ENCODE data around the gene CEBPZOS.

The CEBPZOS gene

DNA sequence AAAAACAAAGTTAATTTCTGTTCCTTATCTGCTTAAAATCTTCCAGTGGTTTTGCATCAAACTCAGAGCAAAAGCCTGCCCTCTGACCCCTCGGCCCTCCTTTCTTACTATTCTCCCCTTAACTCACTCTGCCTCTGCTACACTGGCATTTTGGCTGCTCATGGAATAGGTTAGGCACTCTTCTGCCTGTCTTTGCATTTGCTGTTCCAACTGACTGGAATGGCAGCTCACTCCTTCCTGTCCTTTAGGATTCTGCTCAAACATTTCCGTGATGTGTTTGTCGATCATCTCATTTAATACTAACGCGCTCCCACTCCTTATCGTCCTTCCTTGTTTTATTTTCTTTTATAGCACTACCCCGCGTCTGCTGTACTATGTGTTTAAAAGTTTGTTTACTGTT is 34.3 kb downstream of the CEBPZOS start:
- TF ChIP-seq RARB (CRISPR knock-in tag; IDR thresholded peaks at IDR 0.05) (no peak), ISL1 (CRISPR knock-in tag; IDR thresholded peaks at IDR 0.05) (no peak)
- ATAC-seq, result peak; percentile 27

DNA sequence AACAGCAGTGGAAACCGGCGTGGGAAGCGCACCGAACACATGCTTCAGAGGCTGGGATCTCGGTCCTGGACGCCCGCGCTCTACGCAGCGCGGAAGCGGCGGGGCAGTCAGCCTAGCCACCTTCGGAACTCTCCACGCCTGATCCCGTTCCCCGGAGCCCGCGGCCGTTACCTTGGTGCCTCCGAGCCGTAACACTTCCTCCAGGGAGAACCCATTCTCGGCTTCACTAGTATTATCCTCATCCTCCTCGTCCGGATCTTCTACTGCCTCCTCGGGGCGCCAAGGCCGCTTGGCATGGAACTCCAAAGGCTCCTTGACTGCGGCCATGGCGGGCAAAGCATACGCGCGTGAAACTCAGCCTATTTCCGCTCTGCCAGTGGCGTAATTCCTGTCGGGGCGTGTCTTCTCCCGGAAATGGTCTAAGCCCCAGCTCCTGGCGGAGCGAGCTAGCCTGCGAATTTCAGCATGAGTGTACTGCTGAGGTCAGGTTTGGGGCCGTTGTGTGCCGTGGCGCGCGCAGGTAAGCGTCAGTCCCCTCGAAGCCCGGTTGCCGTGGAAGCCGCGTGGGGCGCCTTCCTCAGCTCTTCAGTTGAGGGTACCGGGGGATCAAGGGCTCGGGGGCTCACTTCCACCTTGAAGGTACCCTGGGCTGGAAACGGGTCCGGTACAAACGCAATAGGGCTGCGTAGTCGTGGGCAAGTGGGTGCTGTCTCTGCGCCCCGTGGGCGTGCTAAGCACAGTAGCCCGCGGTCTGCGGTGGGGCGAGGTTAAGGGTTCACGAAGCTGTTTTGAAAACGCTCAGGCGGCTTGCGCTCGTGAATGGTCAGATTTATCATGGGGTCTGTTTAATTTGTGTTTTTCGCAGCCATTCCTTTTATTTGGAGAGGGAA is 35.2 kb downstream of the CEBPZOS start, which contains the start of the genes CEBPZ and NDUFAF7:
TSS of gene CEBPZ (minus strand) at position 356 of the 890 bp plus-strand sequence. CDS start at position 327, 29 bp downstream.
TSS of gene NDUFAF7 (plus strand) at position 418 of the 890 bp plus-strand sequence. CDS start at position 466, 48 bp downstream.
- TF ChIP-seq PPARA (CRISPR knock-in tag; IDR thresholded peaks at IDR 0.05; ENCODE audit: borderline replicate concordance), result 0 out of 2 replicates have a peak, but pooled peaks have one; percentile 26
- 0 out of 2 replicates have a peak, but pooled peaks have one; percentile 59 for TF ChIP-seq ZNF70 (CRISPR knock-in tag; IDR thresholded peaks at IDR 0.05)
- TF ChIP-seq OSR1 (CRISPR knock-in tag; IDR thresholded peaks at IDR 0.05), result no peak
- no peak for TF ChIP-seq CSDC2 (CRISPR knock-in tag; IDR thresholded peaks at IDR 0.05)
- TF ChIP-seq SNAI2 (CRISPR knock-in tag; IDR thresholded peaks at IDR 0.05), result no peak
- no peak for TF ChIP-seq ZC3H10 (CRISPR knock-in tag; IDR thresholded peaks at IDR 0.05)
- 0 out of 2 replicates have a peak, but pooled peaks have one; percentile 16 for TF ChIP-seq ZFP30 (CRISPR knock-in tag; IDR thresholded peaks at IDR 0.05)
- TF ChIP-seq, protein P1, sequence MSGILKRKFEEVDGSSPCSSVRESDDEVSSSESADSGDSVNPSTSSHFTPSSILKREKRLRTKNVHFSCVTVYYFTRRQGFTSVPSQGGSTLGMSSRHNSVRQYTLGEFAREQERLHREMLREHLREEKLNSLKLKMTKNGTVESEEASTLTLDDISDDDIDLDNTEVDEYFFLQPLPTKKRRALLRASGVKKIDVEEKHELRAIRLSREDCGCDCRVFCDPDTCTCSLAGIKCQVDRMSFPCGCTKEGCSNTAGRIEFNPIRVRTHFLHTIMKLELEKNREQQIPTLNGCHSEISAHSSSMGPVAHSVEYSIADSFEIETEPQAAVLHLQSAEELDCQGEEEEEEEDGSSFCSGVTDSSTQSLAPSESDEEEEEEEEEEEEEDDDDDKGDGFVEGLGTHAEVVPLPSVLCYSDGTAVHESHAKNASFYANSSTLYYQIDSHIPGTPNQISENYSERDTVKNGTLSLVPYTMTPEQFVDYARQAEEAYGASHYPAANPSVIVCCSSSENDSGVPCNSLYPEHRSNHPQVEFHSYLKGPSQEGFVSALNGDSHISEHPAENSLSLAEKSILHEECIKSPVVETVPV (CRISPR knock-in tag; IDR thresholded peaks at IDR 0.05), result 0 out of 2 replicates have a peak, but pooled peaks have one; percentile 33
- no peak for TF ChIP-seq TOX (CRISPR knock-in tag; IDR thresholded peaks at IDR 0.05; ENCODE audit: borderline replicate concordance)
- TF ChIP-seq ARNTL (CRISPR knock-in tag; IDR thresholded peaks at IDR 0.05; ENCODE audit: borderline replicate concordance, low read depth), result no peak
- no peak for TF ChIP-seq ZFP3 (CRISPR knock-in tag; IDR thresholded peaks at IDR 0.05)
- TF ChIP-seq ZNF565 (CRISPR knock-in tag; conservative IDR thresholded peaks at IDR 0.05; ENCODE audit: low read depth), result no peak
- peak; percentile 99 for ATAC-seq

DNA sequence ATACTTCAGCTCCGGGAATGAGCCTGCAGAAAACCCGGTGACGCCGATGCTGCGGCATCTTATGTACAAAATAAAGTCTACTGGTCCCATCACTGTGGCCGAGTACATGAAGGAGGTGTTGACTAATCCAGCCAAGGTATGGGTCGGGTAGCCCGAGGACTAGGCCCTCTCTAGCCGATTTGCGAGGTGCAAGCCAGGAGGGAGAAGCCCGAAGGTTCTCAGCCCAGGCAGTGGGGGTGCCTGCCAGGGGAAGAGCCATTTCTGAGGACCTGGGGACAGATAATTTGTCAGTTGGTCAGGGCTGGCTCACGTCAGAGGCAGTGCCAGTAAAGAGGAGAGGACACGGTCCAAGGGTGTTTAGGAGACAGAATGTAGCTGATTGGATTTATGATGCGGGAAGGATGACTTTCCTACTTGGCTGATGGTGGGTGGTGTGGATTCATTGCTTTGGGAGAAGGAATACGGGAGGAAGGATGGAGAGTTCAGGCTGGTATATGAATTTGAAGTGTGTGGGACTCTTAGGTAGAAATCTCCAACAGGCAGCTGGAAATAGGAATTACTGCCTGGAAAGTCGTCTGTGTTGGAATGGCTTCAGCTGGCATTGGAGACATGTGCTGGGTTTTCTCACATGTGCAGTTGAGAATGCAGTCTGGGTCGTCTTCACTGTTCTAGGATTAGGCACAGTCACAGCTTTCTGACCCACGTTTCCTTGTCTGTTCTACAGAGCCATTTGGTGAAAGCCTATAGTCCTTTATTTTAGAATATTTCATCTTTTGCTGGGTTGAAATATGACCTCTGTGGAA is 36.0 kb downstream of the CEBPZOS start:
- TF ChIP-seq, protein P2, sequence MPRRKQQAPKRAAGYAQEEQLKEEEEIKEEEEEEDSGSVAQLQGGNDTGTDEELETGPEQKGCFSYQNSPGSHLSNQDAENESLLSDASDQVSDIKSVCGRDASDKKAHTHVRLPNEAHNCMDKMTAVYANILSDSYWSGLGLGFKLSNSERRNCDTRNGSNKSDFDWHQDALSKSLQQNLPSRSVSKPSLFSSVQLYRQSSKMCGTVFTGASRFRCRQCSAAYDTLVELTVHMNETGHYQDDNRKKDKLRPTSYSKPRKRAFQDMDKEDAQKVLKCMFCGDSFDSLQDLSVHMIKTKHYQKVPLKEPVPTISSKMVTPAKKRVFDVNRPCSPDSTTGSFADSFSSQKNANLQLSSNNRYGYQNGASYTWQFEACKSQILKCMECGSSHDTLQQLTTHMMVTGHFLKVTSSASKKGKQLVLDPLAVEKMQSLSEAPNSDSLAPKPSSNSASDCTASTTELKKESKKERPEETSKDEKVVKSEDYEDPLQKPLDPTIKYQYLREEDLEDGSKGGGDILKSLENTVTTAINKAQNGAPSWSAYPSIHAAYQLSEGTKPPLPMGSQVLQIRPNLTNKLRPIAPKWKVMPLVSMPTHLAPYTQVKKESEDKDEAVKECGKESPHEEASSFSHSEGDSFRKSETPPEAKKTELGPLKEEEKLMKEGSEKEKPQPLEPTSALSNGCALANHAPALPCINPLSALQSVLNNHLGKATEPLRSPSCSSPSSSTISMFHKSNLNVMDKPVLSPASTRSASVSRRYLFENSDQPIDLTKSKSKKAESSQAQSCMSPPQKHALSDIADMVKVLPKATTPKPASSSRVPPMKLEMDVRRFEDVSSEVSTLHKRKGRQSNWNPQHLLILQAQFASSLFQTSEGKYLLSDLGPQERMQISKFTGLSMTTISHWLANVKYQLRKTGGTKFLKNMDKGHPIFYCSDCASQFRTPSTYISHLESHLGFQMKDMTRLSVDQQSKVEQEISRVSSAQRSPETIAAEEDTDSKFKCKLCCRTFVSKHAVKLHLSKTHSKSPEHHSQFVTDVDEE (CRISPR knock-in tag; IDR thresholded peaks at IDR 0.05), result no peak
- TF ChIP-seq RARB (CRISPR knock-in tag; IDR thresholded peaks at IDR 0.05) (no peak), CSDC2 (CRISPR knock-in tag; IDR thresholded peaks at IDR 0.05) (no peak), ESRRG (CRISPR knock-in tag; IDR thresholded peaks at IDR 0.05) (no peak), SNAI2 (CRISPR knock-in tag; IDR thresholded peaks at IDR 0.05) (no peak), ZNF565 (CRISPR knock-in tag; conservative IDR thresholded peaks at IDR 0.05; ENCODE audit: low read depth) (no peak), ZFP30 (CRISPR knock-in tag; IDR thresholded peaks at IDR 0.05) (no peak), ARNTL (CRISPR knock-in tag; IDR thresholded peaks at IDR 0.05; ENCODE audit: borderline replicate concordance, low read depth) (no peak), ZNF70 (CRISPR knock-in tag; IDR thresholded peaks at IDR 0.05) (no peak), GLIS3 (CRISPR knock-in tag; IDR thresholded peaks at IDR 0.05) (no peak)
- TF ChIP-seq, protein P3, sequence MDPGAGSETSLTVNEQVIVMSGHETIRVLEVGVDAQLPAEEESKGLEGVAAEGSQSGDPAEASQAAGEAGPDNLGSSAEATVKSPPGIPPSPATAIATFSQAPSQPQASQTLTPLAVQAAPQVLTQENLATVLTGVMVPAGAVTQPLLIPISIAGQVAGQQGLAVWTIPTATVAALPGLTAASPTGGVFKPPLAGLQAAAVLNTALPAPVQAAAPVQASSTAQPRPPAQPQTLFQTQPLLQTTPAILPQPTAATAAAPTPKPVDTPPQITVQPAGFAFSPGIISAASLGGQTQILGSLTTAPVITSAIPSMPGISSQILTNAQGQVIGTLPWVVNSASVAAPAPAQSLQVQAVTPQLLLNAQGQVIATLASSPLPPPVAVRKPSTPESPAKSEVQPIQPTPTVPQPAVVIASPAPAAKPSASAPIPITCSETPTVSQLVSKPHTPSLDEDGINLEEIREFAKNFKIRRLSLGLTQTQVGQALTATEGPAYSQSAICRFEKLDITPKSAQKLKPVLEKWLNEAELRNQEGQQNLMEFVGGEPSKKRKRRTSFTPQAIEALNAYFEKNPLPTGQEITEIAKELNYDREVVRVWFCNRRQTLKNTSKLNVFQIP (CRISPR knock-in tag; IDR thresholded peaks at IDR 0.05; ENCODE audit: borderline replicate concordance, low read depth), result no peak
- ATAC-seq, result peak; percentile 45

DNA sequence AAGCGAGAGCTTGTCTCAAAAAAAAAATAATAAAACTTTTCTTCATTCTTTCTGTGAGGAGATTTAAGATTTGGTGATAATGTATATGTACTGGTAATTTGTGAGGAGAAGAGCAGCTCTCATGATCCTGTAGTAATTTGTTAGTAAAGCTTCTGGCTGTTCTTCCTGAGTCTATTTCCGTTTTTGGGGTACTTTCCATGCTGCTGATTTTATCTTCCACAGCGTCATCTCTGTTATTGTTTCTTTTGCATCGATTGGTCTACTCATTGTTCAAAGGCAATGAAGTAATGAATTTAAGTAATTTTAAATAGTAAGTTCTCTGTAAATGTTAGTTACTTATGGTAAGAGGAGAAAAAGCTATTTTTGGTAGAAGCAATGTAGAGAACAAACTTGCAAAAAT is 47.1 kb downstream of the CEBPZOS start:
- no peak for ATAC-seq
- TF ChIP-seq, protein P4, sequence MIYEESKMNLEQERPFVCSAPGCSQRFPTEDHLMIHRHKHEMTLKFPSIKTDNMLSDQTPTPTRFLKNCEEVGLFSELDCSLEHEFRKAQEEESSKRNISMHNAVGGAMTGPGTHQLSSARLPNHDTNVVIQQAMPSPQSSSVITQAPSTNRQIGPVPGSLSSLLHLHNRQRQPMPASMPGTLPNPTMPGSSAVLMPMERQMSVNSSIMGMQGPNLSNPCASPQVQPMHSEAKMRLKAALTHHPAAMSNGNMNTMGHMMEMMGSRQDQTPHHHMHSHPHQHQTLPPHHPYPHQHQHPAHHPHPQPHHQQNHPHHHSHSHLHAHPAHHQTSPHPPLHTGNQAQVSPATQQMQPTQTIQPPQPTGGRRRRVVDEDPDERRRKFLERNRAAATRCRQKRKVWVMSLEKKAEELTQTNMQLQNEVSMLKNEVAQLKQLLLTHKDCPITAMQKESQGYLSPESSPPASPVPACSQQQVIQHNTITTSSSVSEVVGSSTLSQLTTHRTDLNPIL (CRISPR knock-in tag; IDR thresholded peaks at IDR 0.05; ENCODE audit: low read depth), result no peak
- peak; percentile 94 for TF ChIP-seq ZFP30 (CRISPR knock-in tag; IDR thresholded peaks at IDR 0.05)

Data from SK-N-SH treated with all-trans-retinoic acid at 6 μM for 48 hours (cell line).